ENCODE data around the gene SYNGR3. TPM values are rescaled to one million over a fixed set of nuclear protein-coding genes. Genes with fewer than 3 reads are reported as not detected.

The SYNGR3 gene
- total and polyA plus RNA-seq, 9 donors, result 0.42 to 4.0 (median 0.87) TPM

GRCh38 chr16:1977875-1978268 is 11.9 kb upstream of the SYNGR3 start:
- H3K27me3 ChIP-seq, result peaks cover 3% of the 10 kb centered on the region
- no peak for DNase-seq
- WGBS, 3 donors, result 89 to 95% (median 89%) methylated on average over 18 of the region's 18 CpGs

GRCh38 chr16:1978476-1979120 is 11.2 kb upstream of the SYNGR3 start:
- H3K4me1 ChIP-seq (ENCODE audit: insufficient read depth), result no peaks in the 10 kb centered on the region
- H3K36me3 ChIP-seq, result no peaks in the 10 kb centered on the region
- 76 to 80% (median 80%) methylated on average over 33 to 37 of the region's 37 CpGs for WGBS, 3 donors
- TF ChIP-seq EP300 (IDR thresholded peaks at IDR 0.05), result no peak
- TF ChIP-seq, protein P1, sequence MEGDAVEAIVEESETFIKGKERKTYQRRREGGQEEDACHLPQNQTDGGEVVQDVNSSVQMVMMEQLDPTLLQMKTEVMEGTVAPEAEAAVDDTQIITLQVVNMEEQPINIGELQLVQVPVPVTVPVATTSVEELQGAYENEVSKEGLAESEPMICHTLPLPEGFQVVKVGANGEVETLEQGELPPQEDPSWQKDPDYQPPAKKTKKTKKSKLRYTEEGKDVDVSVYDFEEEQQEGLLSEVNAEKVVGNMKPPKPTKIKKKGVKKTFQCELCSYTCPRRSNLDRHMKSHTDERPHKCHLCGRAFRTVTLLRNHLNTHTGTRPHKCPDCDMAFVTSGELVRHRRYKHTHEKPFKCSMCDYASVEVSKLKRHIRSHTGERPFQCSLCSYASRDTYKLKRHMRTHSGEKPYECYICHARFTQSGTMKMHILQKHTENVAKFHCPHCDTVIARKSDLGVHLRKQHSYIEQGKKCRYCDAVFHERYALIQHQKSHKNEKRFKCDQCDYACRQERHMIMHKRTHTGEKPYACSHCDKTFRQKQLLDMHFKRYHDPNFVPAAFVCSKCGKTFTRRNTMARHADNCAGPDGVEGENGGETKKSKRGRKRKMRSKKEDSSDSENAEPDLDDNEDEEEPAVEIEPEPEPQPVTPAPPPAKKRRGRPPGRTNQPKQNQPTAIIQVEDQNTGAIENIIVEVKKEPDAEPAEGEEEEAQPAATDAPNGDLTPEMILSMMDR (IDR thresholded peaks at IDR 0.05), result no peak
- TF ChIP-seq POLR2A (IDR thresholded peaks at IDR 0.05), result no peak
- intact Hi-C loops (cut with DNase I), result no loop called here
- H3K9me3 ChIP-seq, result no peaks in the 10 kb centered on the region
- no peak overlapping the region for H3K27ac ChIP-seq
- no peak overlapping the region for H3K4me3 ChIP-seq
- H3K27me3 ChIP-seq, result peaks cover 3% of the 10 kb centered on the region
- DNase-seq, result no peak

More at GRCh38 chr16:1977875-1978268, 11.9 kb upstream of the SYNGR3 start:
- Histone ChIP-seq H3K36me3 (no peaks in the 10 kb centered on the region), H3K27ac (no peak overlapping the region), H3K4me3 (no peak overlapping the region), H3K9me3 (no peaks in the 10 kb centered on the region), H3K4me1 (ENCODE audit: insufficient read depth) (peaks cover 2% of the 10 kb centered on the region)
- TF ChIP-seq EP300 (IDR thresholded peaks at IDR 0.05), result no peak
- TF ChIP-seq POLR2A (IDR thresholded peaks at IDR 0.05), result no peak
- TF ChIP-seq, protein P1 (IDR thresholded peaks at IDR 0.05), result no peak
- intact Hi-C loops (cut with DNase I), result no loop called here

DNA sequence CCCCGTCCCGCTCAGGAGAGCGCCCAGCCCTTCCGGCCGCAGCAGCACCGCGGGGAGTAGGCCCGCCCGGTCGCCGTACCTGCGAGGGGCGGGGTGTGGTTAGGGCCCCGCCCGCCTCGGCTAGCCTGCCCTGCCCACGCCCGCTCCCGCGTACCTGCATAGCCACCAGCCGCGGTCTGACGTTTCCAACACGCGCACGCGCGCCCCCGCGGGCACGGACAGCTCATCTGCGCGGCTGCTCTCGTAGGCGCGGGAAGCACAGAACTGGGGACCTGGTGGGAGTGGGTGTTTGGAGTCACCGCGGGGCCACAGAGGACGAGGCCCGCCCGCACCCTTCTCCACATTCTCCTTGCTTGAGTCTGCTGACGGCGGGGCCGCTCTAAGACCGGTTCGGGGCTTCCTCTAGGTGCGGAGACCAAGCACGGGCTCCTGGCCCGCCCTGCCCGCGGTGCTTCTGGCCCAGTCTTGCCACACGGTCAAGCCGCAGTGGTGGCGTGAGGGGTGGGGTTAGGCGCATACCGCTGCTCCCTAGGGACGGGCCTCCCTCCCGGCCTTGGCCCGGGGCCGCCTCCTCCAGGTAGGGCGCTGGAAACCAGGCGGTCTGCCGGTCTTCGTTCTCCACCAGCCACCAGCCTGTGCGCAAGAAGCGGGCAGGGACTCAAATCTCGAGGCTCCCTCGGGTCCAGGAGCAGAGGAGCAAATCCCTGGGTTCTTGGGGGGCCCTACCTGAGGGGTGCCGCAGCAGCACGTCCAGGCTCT is 10.3 kb upstream of the SYNGR3 start:
- H3K4me3 ChIP-seq, result no peak overlapping the region
- no peaks in the 10 kb centered on the region for H3K36me3 ChIP-seq

GRCh38 chr16:1980030-1980769 is 9.6 kb upstream of the SYNGR3 start:
- H3K4me3 ChIP-seq, result no peak overlapping the region
- H3K27ac ChIP-seq, result no peak overlapping the region
- intact Hi-C loops (cut with DNase I), result no loop called here
- WGBS, 3 donors, result 3 to 7% (median 5%) methylated on average over 33 to 53 of the region's 53 CpGs
- no peaks in the 10 kb centered on the region for H3K9me3 ChIP-seq
- no peaks in the 10 kb centered on the region for H3K36me3 ChIP-seq
- TF ChIP-seq, protein P1 (IDR thresholded peaks at IDR 0.05), result no peak
- no peak for TF ChIP-seq EP300 (IDR thresholded peaks at IDR 0.05)
- TF ChIP-seq POLR2A (IDR thresholded peaks at IDR 0.05), result no peak
- peaks cover 4% of the 10 kb centered on the region for H3K4me1 ChIP-seq (ENCODE audit: insufficient read depth)
- H3K27me3 ChIP-seq, result peaks cover 3% of the 10 kb centered on the region
- DNase-seq, result no peak

More for the DNA sequence above, 10.3 kb upstream of the SYNGR3 start:
- intact Hi-C loops (cut with DNase I), result no loop called here
- no peak for TF ChIP-seq EP300 (IDR thresholded peaks at IDR 0.05)
- Histone ChIP-seq H3K9me3 (no peaks in the 10 kb centered on the region), H3K27ac (no peak overlapping the region), H3K4me1 (ENCODE audit: insufficient read depth) (no peaks in the 10 kb centered on the region), H3K27me3 (peaks cover 3% of the 10 kb centered on the region)
- no peak for DNase-seq
- WGBS, 3 donors, result 28 to 35% (median 30%) methylated on average over 63 to 70 of the region's 70 CpGs
